ENCODE measurements around the gene ZBTB24.

GRCh38 chr6:109460161-109460829 lies 22.7 kb downstream of the ZBTB24 start:
- no peak for TF ChIP-seq POLR2A (IDR thresholded peaks at IDR 0.05)
- TF ChIP-seq CTCF (IDR thresholded peaks at IDR 0.05), result no peak

Measured in testis (tissue), 2 donors.